Ovary (tissue), 3 donors: ENCODE data around the gene NFATC3.

Experiments
- CTCF ChIP-seq, 3 donors: fragments of 450-650 bp in 2 of 3; fragments of 200-600 bp in 1 of 3; IDR thresholded peaks; one replicate each; pipeline versions ENCODE4 v1.5.1 to v1.8.0; 2016 to 2022; ENCODE audit warnings: antibody characterized with exemption in 3 of 3, mild to moderate bottlenecking in 1 of 3
- EP300 ChIP-seq: sonication (generic); formaldehyde crosslinking; IDR thresholded peaks from one replicate; pipeline ENCODE4 v1.6.1; 2017; ENCODE audit warnings: antibody characterized with exemption
- POLR2A ChIP-seq: fragments of 450-650 bp; IDR thresholded peaks from one replicate; pipeline ENCODE4 v1.6.1; 2017; ENCODE audit warnings: antibody characterized with exemption, mild to moderate bottlenecking, moderate library complexity
- donor health status: DM: no; HTN: no; CAD: no.

GRCh38 chr16:68086860-68087268 is 1.7 kb downstream of the NFATC3 start:
- TF ChIP-seq EP300 (no peak), CTCF (IDR thresholded peaks at IDR 0.05) (no peak), POLR2A (no peak)
